ENCODE results near the gene CCDC91.

Gene CCDC91

DNA sequence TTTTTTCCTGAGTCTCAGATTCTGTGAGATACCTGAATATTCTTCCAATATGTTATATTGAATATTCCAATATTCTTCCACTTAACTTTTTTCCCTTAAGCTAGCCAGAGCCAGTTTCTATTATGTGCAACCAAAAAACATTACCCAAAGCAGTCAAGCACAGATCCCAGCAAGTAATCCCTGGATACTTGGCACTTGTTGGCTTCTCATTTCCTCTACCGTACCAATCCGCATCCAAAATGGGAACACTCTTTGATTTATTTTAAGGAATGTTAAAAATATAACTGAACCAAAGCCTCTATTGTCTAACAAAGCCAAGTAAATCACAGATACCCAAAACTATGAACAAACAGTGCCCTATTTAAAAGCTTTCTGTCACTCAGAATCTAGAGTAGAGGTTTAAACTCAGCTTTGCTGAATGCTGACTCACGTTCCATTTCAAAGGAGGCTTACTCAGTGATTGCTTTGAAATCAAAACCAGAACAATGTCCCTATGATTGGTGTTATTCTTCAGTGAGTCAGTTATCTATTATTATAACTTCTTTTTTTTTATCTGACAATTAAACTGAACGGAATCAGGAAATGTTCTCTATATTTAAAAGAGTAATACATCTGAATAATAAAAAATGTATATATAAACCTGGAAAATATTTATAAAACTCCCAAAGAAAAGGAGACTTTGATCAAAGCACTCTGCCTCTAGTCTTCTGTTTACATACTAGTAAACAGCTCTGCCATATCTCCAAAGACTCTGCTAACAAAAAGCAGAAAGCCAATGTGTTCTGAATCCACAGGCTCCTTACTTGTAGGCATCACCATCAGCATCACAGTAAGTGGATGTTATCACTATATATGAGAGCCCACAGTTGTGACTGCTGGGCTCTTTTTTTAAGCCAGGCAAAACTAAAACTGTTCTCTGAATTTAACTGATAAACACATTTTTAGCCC lies 360.8 kb downstream of the CCDC91 start:
- no peak for DNase-seq

DNA sequence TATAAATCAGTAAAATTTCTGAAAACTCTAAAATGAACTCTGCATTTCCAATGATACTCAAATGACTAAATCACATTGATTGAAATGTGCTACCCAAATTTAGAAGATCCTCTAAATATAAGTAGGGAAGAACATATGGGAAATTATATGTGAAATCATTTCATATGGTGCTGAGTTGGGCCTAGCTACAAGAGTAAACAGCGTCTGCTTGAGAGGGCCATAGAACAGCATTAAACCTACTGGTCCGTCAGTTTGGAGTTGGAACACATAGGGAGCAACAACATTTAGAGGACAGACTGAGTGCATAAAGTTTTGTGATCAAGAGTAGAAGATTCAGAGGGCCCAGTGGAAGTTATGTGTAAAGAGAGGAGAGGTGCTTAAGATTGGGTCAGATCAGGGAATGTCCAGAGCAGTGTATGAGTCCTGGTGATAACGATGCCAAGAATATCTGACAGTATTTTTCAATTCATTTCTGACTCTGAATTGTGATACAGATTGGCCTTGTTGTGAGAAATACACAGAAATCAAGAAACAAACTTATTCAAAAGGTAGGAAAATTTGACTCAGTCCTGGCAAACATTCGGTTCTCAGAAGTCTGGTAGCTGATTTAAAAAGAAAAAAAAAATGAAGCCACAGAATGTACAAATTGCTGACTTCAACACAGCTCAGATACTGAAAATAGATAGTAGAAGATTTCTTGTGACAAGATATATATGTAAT lies 362.2 kb downstream of the CCDC91 start:
- DNase-seq, result no peak

DNA sequence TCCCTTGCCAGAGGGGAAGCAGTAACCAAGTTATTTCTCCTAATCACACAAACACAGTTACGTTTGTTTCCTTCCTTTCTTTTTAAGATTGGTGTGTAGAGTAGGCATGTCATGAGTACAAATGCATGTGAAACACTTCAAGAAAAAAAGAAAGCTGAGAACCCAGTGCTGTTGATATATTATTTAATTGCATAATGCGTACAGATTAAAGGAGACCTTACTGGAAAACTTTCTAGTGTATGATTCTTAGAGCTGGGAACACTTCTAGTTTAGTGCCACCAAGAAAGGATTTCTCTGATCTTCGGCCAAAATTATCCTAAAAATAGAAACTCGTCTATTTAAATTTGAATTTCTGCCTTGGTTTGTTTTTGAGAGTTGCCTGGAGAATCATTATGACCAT lies 365.5 kb downstream of the CCDC91 start:
- no peak for DNase-seq

DNA sequence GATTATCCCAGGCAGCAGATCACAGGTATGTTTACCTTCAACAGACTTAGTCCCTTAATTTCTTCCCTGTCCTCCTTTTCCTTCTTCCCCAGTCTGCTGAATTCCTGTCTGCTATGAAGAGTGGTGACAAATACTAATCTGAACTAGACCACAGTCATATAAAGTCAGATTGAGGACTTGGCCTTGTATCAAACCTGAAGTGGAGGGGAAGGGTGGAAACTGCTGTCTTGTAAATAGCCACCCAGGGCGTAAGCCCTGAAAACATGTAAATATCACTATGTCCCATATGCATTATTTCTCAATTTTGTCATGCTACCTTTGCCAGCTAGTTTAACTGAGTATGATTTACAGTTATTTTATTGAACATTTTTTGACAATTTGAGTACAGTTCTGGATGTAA lies 368.0 kb downstream of the CCDC91 start:
- DNase-seq, result no peak

DNA sequence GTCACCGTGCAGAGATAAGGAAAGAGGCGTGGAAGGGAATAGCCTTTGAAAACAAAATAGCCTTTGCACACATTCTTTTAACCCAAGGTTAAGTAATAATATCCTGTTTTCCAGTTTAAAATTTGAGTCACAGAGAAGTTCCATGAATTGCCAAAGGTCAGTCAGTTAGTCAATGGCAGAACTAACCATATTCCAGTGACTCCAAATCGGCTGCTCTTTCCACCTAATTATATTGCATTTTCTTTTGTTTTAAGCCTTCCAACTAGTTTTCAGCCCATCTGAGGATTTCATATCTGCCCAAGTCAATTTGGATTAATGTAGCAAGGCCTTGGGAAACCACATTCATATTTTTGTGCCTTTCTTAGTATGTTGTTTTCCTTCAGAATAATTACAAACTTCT lies 373.0 kb downstream of the CCDC91 start:
- DNase-seq, result no peak

DNA sequence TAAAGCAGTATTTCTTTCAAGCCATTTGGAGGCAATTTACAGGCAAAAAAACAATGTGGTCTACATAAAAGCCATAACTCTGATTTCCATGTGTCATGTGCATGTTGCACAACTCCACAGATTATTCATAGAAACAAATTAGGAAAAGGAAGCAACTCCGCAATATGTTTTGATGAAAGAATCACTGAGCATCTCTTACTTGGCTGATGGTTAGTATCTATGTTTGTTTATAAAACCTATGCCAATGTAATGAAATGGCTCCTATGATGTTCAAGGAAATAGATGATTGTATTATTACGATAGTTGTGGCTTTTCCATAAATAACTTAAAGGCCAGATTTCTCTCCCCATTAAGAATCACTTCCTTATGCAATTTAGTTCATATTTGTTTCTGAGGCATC lies 373.7 kb downstream of the CCDC91 start:
- no peak for DNase-seq

DNA sequence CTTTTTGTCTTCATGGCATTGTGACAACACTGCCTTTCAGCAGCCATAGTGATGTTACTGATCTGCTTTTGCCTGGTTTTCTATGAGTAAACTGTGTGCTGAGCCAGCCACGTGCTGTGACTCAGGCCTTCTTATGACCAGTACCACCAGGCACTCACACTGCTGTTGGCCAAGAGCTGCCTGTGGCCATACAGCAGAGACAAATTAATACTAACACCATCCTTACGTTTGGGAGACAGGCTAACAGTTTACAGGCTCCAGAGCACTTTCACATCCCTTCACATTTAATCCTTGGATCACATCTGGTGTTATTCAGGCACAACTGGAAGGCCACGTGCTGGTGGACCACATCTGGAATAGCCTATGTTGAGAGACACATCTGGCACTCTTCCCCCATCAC lies 377.9 kb downstream of the CCDC91 start:
- no peak for DNase-seq

DNA sequence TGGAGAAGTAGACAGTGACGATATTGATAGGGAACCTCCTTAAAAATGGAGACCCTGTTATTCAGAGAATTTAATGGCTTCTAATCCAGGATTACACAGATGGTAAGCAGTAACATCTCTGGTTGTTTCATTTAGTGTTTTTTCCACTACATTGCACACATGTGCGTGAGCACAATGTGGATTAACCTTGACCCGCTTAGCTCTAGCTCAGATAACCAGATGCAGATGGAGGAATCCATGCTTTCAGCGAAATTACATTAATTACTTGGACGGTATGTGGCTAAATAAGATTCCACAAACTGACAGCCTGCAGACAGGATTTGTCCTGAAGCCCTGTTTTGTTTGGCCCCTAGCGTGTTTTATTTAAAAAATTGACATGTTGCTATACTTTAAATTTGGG lies 378.4 kb downstream of the CCDC91 start:
- DNase-seq, result no peak

DNA sequence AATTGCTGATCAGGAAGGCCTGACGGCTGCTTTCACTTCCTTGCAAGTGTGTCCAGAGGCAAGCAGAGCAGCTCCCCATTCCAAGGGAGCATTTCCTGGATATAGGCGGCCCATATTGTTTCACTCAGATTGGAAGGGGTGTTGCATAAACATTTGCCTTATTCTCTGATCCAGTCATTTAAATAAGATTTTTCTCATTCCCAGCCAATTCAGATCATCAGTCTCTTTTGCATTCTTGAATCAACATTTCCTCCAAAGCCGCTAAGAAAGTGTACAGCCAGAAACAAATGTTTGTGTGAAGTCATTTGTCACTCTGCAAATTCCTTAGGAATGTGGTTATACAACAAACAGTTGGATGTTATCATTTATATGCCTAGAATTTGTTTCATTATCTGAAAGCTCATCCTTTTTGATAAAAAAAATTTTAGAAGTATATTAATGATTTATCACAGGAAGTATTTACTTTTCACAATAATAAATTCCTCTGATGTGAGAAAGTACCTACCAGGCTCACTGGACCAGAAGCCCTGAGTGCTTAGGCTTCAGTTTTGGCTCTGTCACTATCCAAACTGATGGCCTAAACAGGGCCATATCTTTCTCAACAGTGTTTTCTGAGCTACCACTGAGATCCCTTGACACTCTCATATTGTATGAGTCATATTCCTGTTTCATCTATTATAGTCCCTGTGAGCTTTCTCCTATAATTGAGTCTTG lies 379.6 kb downstream of the CCDC91 start:
- no peak for DNase-seq

DNA sequence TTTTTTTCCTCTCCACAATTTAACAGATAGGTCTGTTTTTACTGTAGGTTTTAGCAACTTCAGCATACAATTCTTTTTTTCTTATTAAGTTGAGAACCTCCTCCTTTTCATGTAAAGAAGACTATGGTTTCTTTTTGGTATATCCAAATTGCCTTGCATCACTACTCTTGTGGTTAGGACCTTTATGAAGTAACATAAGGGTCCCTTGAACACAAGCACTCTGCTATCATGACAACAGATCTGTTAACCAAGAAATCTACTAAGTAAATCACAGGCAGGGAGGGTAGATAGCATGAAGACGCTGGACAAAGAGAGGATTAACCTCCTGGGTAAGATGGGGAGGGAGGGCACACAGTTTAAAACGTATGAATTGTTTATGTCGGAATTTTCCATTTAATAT lies 380.6 kb downstream of the CCDC91 start:
- no peak for DNase-seq

DNA sequence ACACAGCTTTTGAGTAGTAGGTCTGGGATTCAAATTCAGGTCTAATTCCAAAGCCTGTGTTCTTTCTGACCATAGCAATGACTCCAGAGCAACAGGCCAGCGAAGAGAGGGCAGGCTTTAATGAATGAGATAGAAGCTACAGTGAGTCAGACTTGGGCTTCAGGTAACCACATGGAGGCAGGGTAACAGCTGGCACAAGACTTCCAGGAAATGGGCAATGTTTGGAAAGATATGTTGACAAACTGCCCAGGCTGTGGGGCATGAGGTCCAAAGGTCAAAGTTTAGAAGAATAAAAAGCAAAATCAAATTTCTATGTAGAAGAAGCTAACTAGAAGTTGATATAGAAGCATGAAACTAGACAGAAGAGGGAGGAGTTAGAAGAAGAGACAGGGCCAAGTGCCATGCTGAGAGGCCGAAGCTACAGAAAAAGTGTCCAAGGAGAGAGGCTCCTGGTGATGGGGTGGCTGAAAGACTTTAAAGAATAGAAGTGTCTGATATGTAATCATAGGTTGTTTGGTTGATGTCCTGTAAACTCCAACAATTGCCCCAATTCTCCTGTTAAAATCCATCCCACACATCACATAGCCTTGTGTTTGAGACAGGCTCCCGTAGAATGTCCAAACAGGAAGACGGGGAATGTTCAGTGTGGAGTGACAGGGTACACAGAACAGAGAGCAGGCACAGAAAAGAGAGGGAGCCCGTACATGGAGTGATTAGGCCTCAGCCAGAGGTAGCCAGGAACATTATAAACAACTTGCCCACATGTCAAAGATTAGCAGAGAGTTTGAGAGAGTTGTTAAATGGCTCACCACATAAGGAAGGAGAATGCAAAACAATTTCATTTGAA lies 384.7 kb downstream of the CCDC91 start:
- DNase-seq, result no peak

DNA sequence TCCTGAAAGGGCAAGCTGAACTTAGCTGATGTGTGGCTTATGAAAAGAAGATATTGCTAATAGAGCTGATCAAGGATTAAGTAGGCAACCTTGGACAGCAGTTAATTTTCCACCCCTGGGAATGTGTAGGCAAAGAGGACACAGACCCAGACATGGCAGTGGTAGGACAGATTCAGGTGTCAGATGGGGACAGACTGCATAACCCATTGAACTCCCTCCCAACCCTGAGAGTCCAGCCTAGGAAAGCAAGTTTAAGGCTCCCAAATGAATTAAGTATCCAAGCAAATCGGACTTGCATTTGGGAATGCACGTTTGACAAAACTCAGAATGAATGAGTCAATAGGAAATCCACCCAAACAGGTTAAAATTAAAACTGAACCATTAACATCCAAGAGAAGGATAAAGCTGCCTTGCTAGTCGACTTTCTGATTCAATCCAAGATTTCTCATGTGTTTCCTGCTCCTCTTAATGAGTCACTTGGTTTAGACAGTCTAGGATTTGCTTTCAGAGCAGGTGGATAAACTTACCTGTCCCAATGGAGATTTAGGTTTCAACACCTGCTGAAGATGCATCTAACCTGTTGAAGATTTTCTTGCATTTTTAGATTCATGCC lies 385.4 kb downstream of the CCDC91 start:
- no peak for DNase-seq

DNA sequence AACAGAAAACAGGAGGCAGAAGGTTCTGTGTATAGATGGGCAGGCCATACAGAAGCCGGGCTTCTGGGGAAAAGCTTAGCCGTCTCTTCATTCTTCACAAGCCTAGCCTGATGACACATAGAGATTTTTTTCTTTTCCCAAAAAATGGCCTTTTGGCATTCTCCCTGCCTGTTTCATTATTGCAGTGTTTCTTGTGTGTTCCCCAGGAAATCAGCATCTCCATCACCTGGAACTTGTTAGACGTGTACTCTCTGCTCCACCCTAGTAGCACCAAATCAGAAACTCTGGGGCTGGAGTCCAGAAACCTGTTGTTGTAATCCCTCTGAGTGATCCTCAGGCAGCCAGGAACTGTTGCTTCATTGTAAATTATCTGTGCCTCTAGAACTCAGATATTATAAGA lies 388.1 kb downstream of the CCDC91 start:
- no peak for DNase-seq

DNA sequence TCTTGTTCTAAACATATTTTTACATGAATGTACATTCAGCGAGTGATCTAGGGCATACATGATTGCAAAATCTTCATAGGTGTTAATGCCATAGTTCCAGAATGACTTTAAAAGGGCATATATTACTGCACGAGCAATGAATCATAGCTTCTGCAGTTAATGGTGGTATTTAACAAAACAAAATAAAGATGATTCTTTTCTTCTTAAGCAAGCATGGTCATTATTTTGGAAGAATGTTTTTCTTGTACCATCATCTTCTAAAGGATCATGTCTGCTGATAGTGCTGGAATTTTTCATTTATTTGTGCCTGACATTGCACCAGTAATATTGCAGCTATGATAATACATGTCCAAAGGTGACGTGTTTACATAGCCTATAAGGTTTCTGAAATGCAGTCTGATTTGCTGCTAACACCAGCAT lies 388.6 kb downstream of the CCDC91 start:
- DNase-seq, result no peak

DNA sequence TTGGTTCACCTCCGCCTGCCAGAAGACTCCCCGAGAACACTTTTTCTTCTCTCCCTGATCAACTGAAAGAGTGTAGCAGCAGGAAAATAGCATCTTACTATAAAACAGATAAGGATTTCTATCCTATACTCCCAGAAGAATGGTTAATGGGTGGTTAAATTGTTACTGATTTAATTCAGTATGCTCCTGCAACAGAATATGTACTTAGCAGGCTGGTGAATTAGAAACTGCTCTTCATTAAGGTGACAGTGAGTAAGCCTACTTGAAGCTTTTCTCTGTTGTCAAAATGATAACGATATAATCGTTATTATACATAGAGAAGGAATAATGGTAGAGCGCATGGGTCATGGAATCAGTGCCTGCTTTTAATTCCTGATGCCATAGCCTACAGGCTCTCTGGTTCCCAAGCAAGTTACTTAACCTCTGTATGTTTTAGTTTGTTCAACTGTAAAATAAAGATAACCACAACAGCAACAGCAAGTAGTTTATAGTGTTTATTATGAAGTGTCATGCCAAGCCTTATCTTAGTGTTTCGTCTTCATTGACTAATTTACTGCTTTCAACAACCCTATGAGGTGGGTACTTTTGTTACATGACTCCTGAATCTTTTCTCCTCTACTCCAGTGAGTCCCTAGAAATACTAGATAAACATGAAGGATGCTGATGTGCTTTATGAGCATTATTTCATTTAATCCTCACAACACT lies 392.6 kb downstream of the CCDC91 start:
- DNase-seq, result no peak

DNA sequence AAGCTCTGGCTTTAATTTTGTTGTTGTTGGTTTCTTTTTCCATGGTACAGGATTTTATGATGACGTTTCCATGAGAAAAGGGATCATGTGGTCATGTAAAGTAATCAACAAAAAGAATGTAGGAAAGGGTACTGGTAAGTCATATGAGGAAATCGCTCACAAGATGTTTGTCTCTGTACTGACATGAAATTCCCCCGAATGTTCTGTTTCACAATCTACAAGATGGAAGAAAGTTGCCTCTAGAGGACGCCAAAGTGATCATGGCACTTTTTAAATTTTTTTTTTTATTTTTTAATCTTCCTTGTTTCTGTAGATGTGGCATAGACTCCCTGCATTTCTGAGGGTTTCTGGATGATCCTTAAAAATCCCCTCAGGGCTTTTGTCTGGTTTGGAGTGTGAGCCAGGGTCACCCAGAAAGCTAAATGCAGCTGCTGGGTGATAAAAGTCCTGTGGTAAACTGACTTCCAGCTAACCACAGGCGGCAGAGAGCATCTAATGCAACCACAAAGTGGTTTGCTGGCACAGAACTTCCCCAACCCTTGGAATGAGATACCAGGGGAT lies 393.5 kb downstream of the CCDC91 start:
- DNase-seq, result no peak

DNA sequence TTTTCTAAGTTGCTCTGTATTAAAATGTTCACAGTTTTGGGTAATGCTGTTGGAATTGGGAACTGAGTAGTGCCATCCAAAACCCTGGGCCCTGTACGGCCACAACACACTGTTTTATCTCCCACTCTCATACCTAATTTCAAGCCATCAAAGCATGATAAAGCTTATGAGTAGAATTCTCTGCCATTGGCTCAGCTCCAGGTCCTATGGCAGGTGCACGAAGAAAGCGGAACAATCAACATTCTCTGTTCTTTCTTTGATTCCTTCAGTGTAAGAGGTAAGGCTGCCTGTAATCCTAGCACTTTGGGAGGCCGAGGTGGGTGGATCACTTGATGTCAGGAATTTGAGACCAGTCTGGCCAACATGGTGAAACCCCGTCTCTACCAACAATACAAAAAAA lies 394.9 kb downstream of the CCDC91 start:
- DNase-seq, result no peak

DNA sequence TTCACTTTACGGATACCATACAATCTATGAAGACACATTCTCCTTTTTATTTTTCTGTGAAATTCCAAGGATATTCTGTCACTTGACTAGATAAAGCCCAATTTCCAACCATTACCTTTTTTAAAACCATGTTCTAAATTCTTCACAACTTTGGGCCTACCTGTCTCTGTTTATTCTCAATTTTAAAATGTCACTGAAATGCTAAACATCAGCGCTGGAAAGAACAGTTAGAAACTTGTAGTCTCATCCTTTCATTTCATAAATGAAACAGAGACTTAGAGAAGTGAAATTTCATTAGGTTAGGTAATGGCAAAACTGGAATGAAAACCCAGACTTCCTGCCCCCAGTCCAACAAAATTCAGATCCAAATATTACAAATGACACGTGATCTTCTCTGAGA lies 396.2 kb downstream of the CCDC91 start:
- no peak for DNase-seq

DNA sequence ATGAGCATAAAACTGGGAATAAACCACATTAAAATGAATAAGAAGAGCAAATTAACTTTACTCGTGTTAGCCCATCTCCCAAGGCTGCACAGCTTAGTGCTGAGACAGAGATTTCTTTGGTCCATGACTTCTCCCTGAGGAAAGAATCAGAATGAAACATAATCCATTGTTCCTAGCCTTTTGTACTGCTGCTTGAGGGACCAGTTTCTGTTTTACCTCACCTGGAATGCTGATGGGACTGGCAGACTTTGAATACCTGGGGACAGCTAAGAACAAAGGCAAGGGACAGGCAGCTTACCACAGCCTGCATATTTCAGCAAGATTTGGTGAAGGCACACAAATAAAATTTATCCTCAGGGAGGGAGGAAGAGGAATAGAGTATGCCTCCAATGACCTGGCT lies 401.6 kb downstream of the CCDC91 start:
- DNase-seq, result no peak

Data from CD4-positive, alpha-beta T cell treated with Interferon alpha-2 for 1 hour (primary cell).